Liver (tissue), 9 donors: Measurements from ENCODE around the gene DTWD1. TPM values are rescaled to one million over a fixed set of nuclear protein-coding genes. Genes with fewer than 3 reads are reported as not detected.

Source experiments
- DNase-seq: peaks from one replicate; pipeline ENCODE4 v3.0.0-alpha.2; 2017; ENCODE audit warnings: low spot score
- H3K27ac ChIP-seq, 2 donors: one replicate each; pipeline ENCODE4 v1.7.0; 2013; ENCODE audit warnings: inconsistent platforms in 2 of 2, low read length in 2 of 2, control low read depth in 1 of 2, low read depth in 1 of 2, mild to moderate bottlenecking in 1 of 2
- H3K27me3 ChIP-seq, 4 donors: one replicate each; pipeline versions ENCODE4 v1.6.1 to v1.7.0; 2013; ENCODE audit warnings: low read length in 3 of 4, inconsistent platforms in 1 of 4, mild to moderate bottlenecking in 1 of 4, moderate library complexity in 1 of 4; ENCODE audit not compliant: control insufficient read depth in 4 of 4, insufficient read depth in 4 of 4
- H3K36me3 ChIP-seq, 4 donors: one replicate each; pipeline versions ENCODE4 v1.6.1 to v1.7.0; 2013; ENCODE audit warnings: low read length in 3 of 4, mild to moderate bottlenecking in 3 of 4, low read depth in 1 of 4, moderate library complexity in 1 of 4; ENCODE audit not compliant: control insufficient read depth in 4 of 4, insufficient read depth in 3 of 4
- H3K4me1 ChIP-seq, 4 donors: one replicate each; pipeline versions ENCODE4 v1.6.1 to v1.7.0; 2013; ENCODE audit warnings: low read length in 3 of 4, mild to moderate bottlenecking in 3 of 4, moderate library complexity in 1 of 4; ENCODE audit not compliant: control insufficient read depth in 4 of 4, insufficient read depth in 4 of 4
- H3K4me3 ChIP-seq, 3 donors: one replicate each; pipeline versions ENCODE4 v1.6.1 to v1.7.0; 2013; ENCODE audit warnings: low read length in 3 of 3, control low read depth in 1 of 3, low read depth in 1 of 3, mild to moderate bottlenecking in 1 of 3
- H3K9ac ChIP-seq, 2 donors: one replicate each; pipeline ENCODE4 v1.7.0; 2013; ENCODE audit warnings: low read length in 2 of 2, mild to moderate bottlenecking in 2 of 2, moderate library complexity in 2 of 2, control low read depth in 1 of 2, low read depth in 1 of 2
- H3K9me3 ChIP-seq, 4 donors: one replicate each; pipeline versions ENCODE4 v1.6.1 to v1.7.0; 2013; ENCODE audit warnings: low read length in 3 of 4; ENCODE audit not compliant: control insufficient read depth in 4 of 4
- ATF3 ChIP-seq: IDR thresholded peaks from 2 replicates; pipeline ENCODE4 v1.6.1; 2016; ENCODE audit warnings: antibody characterized with exemption
- CTCF ChIP-seq: fragments of 150-350 bp; IDR thresholded peaks from 2 replicates; pipeline ENCODE4 v1.5.1; 2017; ENCODE audit warnings: improper control_type of control experiment, low read depth, low read length; ENCODE audit not compliant: missing input control
- FOXA2 ChIP-seq: IDR thresholded peaks from 2 replicates; pipeline ENCODE4 v1.6.1; 2016; ENCODE audit warnings: antibody characterized with exemption
- GABPA ChIP-seq, 2 donors: IDR thresholded peaks in 1 of 2; conservative IDR thresholded peaks in 1 of 2; 2 replicates each; pipeline ENCODE4 v1.6.1; 2016; ENCODE audit warnings: antibody characterized with exemption in 2 of 2, mild to moderate bottlenecking in 1 of 2, moderate library complexity in 1 of 2
- HNF4A ChIP-seq, 2 donors: conservative IDR thresholded peaks; 2 replicates each; pipeline ENCODE4 v1.6.1; 2016; ENCODE audit warnings: antibody characterized with exemption in 2 of 2, mild to moderate bottlenecking in 2 of 2
- JUND ChIP-seq, 2 donors: IDR thresholded peaks; 2 replicates each; pipeline ENCODE4 v1.6.1; 2016; ENCODE audit warnings: antibody characterized with exemption in 2 of 2
- NR2F2 ChIP-seq: IDR thresholded peaks from 2 replicates; pipeline ENCODE4 v1.6.1; 2016; ENCODE audit warnings: antibody characterized with exemption
- RAD21 ChIP-seq, 2 donors: IDR thresholded peaks; 2 replicates each; pipeline ENCODE4 v1.6.1; 2016; ENCODE audit warnings: antibody characterized with exemption in 2 of 2, mild to moderate bottlenecking in 2 of 2
- REST ChIP-seq: IDR thresholded peaks from 2 replicates; pipeline ENCODE4 v1.6.1; 2016; ENCODE audit warnings: antibody characterized with exemption, mild to moderate bottlenecking
- SP1 ChIP-seq: IDR thresholded peaks from 2 replicates; pipeline ENCODE4 v1.6.1; 2018; ENCODE audit warnings: antibody characterized with exemption, mild to moderate bottlenecking
- YY1 ChIP-seq: IDR thresholded peaks from 2 replicates; pipeline ENCODE4 v1.6.1; 2016; ENCODE audit warnings: antibody characterized with exemption, mild to moderate bottlenecking
- WGBS: extraction: QIAGEN DNeasy Blood & Tissue Kit; methylation state at CpG from one replicate; pipeline ENCODE4 v1.1.7; 2013; 5-methylcytosine and 5-hydroxymethylcytosine counted together
- polyA plus RNA-seq, 2 donors: library from polyadenylated mRNA; stranded (reverse) in 1 of 2; unstranded in 1 of 2; fragments of 200-250 nt in 1 of 2; fragments of >200 nt in 1 of 2; fragmentation: Nextera tagmentation in 1 of 2; extraction: Ambion mirVana in 1 of 2; gene quantifications; one replicate each; pipeline versions ENCODE4 v1.2.1 to v1.2.3, GENCODE V29; 2013 to 2015
- total RNA-seq, 2 donors: library from RNA; depleted of rRNA; stranded (reverse); fragments of >200 nt; gene quantifications; one replicate each; pipeline ENCODE4 v1.2.3, GENCODE V29; 2014
- TF ChIP-seq, protein P1 (sequence below): IDR thresholded peaks from 2 replicates; pipeline ENCODE4 v1.6.1; 2016; ENCODE audit warnings: antibody characterized with exemption
- TF ChIP-seq, protein P2 (sequence below): IDR thresholded peaks from 2 replicates; pipeline ENCODE4 v1.6.1; 2016; ENCODE audit warnings: antibody characterized with exemption
- donor health status: healthy.
- donor health status: healthy.
- donor health status: healthy.
- donor health status: healthy.
- donor health status: healthy.

The DTWD1 gene
- total and polyA plus RNA-seq, 4 donors, result 5.8 to 10.8 (median 9.7) TPM

GRCh38 chr15:49646891-49647290 is 26.0 kb downstream of the DTWD1 start:
- Histone ChIP-seq H3K36me3 (no peaks in the 10 kb centered on the region), H3K4me1 (peaks cover 0 to 10% (median 5%) of the 10 kb centered on the region in 4 donors), H3K27me3 (no peaks in the 10 kb centered on the region), H3K4me3 (no peak overlapping the region), H3K27ac (no peak overlapping the region), H3K9ac (no peak overlapping the region), H3K9me3 (peaks cover 0 to under 1% (median 0%) of the 10 kb centered on the region in 4 donors)
- TF ChIP-seq HNF4A (conservative IDR thresholded peaks at IDR 0.05), result no peak
- TF ChIP-seq, protein P1, sequence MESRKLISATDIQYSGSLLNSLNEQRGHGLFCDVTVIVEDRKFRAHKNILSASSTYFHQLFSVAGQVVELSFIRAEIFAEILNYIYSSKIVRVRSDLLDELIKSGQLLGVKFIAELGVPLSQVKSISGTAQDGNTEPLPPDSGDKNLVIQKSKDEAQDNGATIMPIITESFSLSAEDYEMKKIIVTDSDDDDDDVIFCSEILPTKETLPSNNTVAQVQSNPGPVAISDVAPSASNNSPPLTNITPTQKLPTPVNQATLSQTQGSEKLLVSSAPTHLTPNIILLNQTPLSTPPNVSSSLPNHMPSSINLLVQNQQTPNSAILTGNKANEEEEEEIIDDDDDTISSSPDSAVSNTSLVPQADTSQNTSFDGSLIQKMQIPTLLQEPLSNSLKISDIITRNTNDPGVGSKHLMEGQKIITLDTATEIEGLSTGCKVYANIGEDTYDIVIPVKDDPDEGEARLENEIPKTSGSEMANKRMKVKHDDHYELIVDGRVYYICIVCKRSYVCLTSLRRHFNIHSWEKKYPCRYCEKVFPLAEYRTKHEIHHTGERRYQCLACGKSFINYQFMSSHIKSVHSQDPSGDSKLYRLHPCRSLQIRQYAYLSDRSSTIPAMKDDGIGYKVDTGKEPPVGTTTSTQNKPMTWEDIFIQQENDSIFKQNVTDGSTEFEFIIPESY, result no peak
- TF ChIP-seq NR2F2, result no peak
- TF ChIP-seq CTCF, result no peak
- TF ChIP-seq GABPA (IDR thresholded peaks at IDR 0.05 in 1 of 2, conservative IDR thresholded peaks at IDR 0.05 in 1 of 2), result no peak
- no peak for TF ChIP-seq ATF3
- no peak for TF ChIP-seq FOXA2
- no peak for TF ChIP-seq JUND (IDR thresholded peaks at IDR 0.05)
- TF ChIP-seq, protein P2, sequence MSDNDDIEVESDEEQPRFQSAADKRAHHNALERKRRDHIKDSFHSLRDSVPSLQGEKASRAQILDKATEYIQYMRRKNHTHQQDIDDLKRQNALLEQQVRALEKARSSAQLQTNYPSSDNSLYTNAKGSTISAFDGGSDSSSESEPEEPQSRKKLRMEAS, result no peak
- TF ChIP-seq RAD21 (IDR thresholded peaks at IDR 0.05), result no peak
- no peak for TF ChIP-seq REST
- no peak for TF ChIP-seq YY1
- TF ChIP-seq SP1, result no peak
- WGBS, result 99% methylated on average over 2 of the region's 2 CpGs
- no peak for DNase-seq

GRCh38 chr15:49649987-49650386 is 29.1 kb downstream of the DTWD1 start:
- Histone ChIP-seq H3K4me3 (no peak overlapping the region), H3K9me3 (peaks cover 5 to 19% (median 12%) of the 10 kb centered on the region in 4 donors), H3K4me1 (peaks cover 0 to 7% (median 2%) of the 10 kb centered on the region in 4 donors), H3K9ac (no peak overlapping the region), H3K36me3 (no peaks in the 10 kb centered on the region), H3K27me3 (no peaks in the 10 kb centered on the region), H3K27ac (no peak overlapping the region)
- no peak for DNase-seq
- no peak for TF ChIP-seq REST
- WGBS, result 96% methylated on average over 1 of the region's 1 CpG
